Panc1 (cell line): ENCODE measurements around the gene MIF. TPM values are rescaled to one million over a fixed set of nuclear protein-coding genes. Genes with fewer than 3 reads are reported as not detected.

Source experiments
- ATAC-seq: fragments of 200-7000 bp; cut with Tn5 transposase; 2 replicates; pipeline ENCODE4 v1.9.1; 2020; ENCODE audit warnings: mild to moderate bottlenecking, moderate library complexity
- BruUV-seq: library from RNA; stranded (reverse); fragments of 400-500 nt; replicated peaks from 2 replicates; lab custom pipeline; 2021; lab: Mats Ljungman, UMichigan
- CTCF ChIA-PET: fragments of 300-600 bp; sonication (Branson Sonifier 250); formaldehyde crosslinking; loops from one replicate; lab custom pipeline; 2022; ENCODE audit warnings: antibody characterized with exemption; lab: Charles Lee
- POLR2A ChIA-PET: fragments of 300-600 bp; sonication (Branson Sonifier 250); formaldehyde crosslinking; loops from one replicate; lab custom pipeline; 2022; ENCODE audit warnings: antibody characterized with exemption; lab: Charles Lee
- DNase-seq: peaks from one replicate; pipeline ENCODE4 v3.0.0-alpha.2; 2010; ENCODE audit warnings: low read depth, low spot score
- H3K27ac ChIP-seq: 2 replicates; pipeline ENCODE4 v1.5.1; 2011; ENCODE audit warnings: mild to moderate bottlenecking, low read length, inconsistent platforms
- H3K27me3 ChIP-seq: fragments of 200-500 bp; sonication (Bioruptor generic); 2 replicates; pipeline ENCODE4 v1.6.0; 2014; ENCODE audit warnings: low read length, inconsistent platforms; ENCODE audit not compliant: control insufficient read depth, insufficient read depth
- H3K36me3 ChIP-seq: fragments of 200-500 bp; sonication (Bioruptor generic); 2 replicates; pipeline ENCODE4 v1.5.1; 2014; ENCODE audit warnings: inconsistent platforms, mild to moderate bottlenecking, low read length, moderate library complexity; ENCODE audit not compliant: control insufficient read depth, insufficient read depth
- H3K4me1 ChIP-seq: 2 replicates; pipeline ENCODE4 v1.5.1; 2011; ENCODE audit warnings: inconsistent platforms, mild to moderate bottlenecking, low read length, moderate library complexity; ENCODE audit not compliant: control insufficient read depth, insufficient read depth
- H3K4me3 ChIP-seq, 2 experiments: 2 replicates each; pipeline ENCODE4 v1.5.1; 2011 to 2012; ENCODE audit warnings: low read depth in 2 of 2, low read length in 2 of 2, mild to moderate bottlenecking in 2 of 2, inconsistent platforms in 1 of 2, moderate library complexity in 1 of 2
- H3K9me3 ChIP-seq: fragments of 200-500 bp; sonication (Bioruptor generic); 2 replicates; pipeline ENCODE4 v1.5.1; 2014; ENCODE audit warnings: low read depth, mild to moderate bottlenecking, inconsistent platforms, low read length, moderate library complexity; ENCODE audit not compliant: control insufficient read depth, insufficient read depth
- POLR2AphosphoS5 ChIP-seq: IDR thresholded peaks from 2 replicates; pipeline ENCODE4 v1.6.1; 2012; ENCODE audit warnings: mild to moderate bottlenecking, low read depth, low read length, moderate library complexity
- SIN3A ChIP-seq: IDR thresholded peaks from 2 replicates; pipeline ENCODE4 v1.6.1; 2012; ENCODE audit warnings: low read depth, mild to moderate bottlenecking, low read length, moderate library complexity, borderline replicate concordance; ENCODE audit not compliant: insufficient read depth
- TCF7L2 ChIP-seq: IDR thresholded peaks from 2 replicates; pipeline ENCODE4 v1.6.1; 2011; ENCODE audit warnings: mild to moderate bottlenecking, low read depth, low read length, inconsistent platforms
- in situ Hi-C: cut with HindIII; loops from 2 replicates; pipeline ENCODE4 v1.10.0; 2016; ENCODE audit warnings: low sequenced_read_pairs, low pct_unique_long_range_greater_than_20kb
- intact Hi-C: fragments of 100-400 bp; cut with micrococcal nuclease; formaldehyde crosslinking; loops from one replicate; pipeline ENCODE4 v1.10.0; 2022; ENCODE audit not compliant: unreplicated experiment
- total RNA-seq: library from RNA; stranded (reverse); gene quantifications from one replicate; pipeline ENCODE4 v1.2.1, GENCODE V29; 2021; ENCODE audit not compliant: unreplicated experiment
- TF ChIP-seq, protein P1 (sequence below), 2 experiments: IDR thresholded peaks; 2 replicates each; pipeline ENCODE4 v1.6.1; 2011 to 2012; ENCODE audit warnings: low read depth in 2 of 2, control low read depth in 1 of 2, low read length in 1 of 2, mild to moderate bottlenecking in 1 of 2, moderate library complexity in 1 of 2; ENCODE audit not compliant: insufficient read depth in 1 of 2
- TF ChIP-seq, protein P2 (sequence below): fragments of 450-650 bp; IDR thresholded peaks from 2 replicates; pipeline ENCODE4 v1.5.1; 2017; ENCODE audit warnings: mild to moderate bottlenecking

MIF gene
- total RNA-seq, 1 experiment from 2014 or later = 936 TPM

DNA sequence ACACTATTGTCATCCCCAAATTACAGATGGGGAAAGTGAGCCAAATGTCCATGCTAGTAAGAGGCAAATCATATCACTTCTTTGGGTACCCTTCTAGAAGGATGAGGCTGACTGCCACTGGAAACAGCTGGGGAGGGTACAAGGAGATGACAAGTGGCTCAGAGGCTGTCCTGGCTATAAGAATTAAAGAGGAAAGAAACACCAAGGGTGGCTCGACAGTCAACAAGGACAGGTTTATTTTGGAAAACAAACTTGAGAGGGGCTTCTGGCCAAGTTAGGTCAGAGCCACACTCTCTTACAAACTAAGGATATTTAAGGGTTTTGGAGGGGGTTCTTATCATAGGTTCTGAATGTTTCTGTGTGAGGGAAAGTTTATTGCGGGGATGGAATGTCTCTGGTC is 2.1 kb upstream of the MIF start:
- ATAC-seq (no peak), DNase-seq (no peak)
- TF ChIP-seq, protein P1, sequence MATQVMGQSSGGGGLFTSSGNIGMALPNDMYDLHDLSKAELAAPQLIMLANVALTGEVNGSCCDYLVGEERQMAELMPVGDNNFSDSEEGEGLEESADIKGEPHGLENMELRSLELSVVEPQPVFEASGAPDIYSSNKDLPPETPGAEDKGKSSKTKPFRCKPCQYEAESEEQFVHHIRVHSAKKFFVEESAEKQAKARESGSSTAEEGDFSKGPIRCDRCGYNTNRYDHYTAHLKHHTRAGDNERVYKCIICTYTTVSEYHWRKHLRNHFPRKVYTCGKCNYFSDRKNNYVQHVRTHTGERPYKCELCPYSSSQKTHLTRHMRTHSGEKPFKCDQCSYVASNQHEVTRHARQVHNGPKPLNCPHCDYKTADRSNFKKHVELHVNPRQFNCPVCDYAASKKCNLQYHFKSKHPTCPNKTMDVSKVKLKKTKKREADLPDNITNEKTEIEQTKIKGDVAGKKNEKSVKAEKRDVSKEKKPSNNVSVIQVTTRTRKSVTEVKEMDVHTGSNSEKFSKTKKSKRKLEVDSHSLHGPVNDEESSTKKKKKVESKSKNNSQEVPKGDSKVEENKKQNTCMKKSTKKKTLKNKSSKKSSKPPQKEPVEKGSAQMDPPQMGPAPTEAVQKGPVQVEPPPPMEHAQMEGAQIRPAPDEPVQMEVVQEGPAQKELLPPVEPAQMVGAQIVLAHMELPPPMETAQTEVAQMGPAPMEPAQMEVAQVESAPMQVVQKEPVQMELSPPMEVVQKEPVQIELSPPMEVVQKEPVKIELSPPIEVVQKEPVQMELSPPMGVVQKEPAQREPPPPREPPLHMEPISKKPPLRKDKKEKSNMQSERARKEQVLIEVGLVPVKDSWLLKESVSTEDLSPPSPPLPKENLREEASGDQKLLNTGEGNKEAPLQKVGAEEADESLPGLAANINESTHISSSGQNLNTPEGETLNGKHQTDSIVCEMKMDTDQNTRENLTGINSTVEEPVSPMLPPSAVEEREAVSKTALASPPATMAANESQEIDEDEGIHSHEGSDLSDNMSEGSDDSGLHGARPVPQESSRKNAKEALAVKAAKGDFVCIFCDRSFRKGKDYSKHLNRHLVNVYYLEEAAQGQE (IDR thresholded peaks at IDR 0.05; ENCODE audit: insufficient read depth in 1 of 2, low read depth in 2 of 2, low read length in 1 of 2) = no peak
- no peak for TF ChIP-seq POLR2AphosphoS5
- no peak for TF ChIP-seq SIN3A
- no peak for TF ChIP-seq TCF7L2
- TF ChIP-seq, protein P2, sequence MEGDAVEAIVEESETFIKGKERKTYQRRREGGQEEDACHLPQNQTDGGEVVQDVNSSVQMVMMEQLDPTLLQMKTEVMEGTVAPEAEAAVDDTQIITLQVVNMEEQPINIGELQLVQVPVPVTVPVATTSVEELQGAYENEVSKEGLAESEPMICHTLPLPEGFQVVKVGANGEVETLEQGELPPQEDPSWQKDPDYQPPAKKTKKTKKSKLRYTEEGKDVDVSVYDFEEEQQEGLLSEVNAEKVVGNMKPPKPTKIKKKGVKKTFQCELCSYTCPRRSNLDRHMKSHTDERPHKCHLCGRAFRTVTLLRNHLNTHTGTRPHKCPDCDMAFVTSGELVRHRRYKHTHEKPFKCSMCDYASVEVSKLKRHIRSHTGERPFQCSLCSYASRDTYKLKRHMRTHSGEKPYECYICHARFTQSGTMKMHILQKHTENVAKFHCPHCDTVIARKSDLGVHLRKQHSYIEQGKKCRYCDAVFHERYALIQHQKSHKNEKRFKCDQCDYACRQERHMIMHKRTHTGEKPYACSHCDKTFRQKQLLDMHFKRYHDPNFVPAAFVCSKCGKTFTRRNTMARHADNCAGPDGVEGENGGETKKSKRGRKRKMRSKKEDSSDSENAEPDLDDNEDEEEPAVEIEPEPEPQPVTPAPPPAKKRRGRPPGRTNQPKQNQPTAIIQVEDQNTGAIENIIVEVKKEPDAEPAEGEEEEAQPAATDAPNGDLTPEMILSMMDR = no peak
- no TSS peak for BruUV-seq
- no peaks in the 10 kb centered on the region for H3K27me3 ChIP-seq
- in situ Hi-C loops (no loop called here), intact Hi-C loops (no loop called here)
- H3K27ac ChIP-seq = no peak overlapping the region
- H3K36me3 ChIP-seq = peaks cover 6% of the 10 kb centered on the region; the same call in 1 of the 2 replicates
- H3K4me1 ChIP-seq = peaks cover 18% of the 10 kb centered on the region
- ChIA-PET POLR2A (no interaction called here), CTCF (no interaction called here)
- no peaks in the 10 kb centered on the region for H3K9me3 ChIP-seq
- no peak overlapping the region for H3K4me3 ChIP-seq

DNA sequence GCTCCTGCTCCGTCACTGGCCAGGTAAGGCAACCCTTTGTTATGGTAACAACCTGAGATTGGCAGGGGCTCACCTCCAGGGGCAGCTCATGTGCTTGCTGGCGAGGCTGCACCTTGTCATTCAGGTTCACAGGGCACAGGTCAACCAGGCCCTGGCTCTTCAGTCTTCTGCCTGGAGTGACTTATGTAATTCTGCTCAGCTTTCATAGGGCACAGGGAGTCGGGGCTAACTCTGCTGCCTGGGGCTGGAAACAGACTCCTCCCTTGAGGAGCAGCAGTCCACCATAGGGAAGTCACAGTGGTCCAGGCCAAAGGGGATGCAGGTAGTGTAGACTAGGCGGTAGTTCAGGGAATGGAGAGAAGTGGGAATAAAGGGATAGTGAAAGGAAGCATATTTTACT is 1.5 kb upstream of the MIF start:
- Histone ChIP-seq H3K27me3 (no peaks in the 10 kb centered on the region), H3K36me3 (peaks cover 6% of the 10 kb centered on the region; the same call in 1 of the 2 replicates), H3K4me3 (no peak overlapping the region), H3K27ac (no peak overlapping the region), H3K9me3 (no peaks in the 10 kb centered on the region), H3K4me1 (peaks cover 21% of the 10 kb centered on the region)
- POLR2A ChIA-PET = no interaction called here
- TF ChIP-seq POLR2AphosphoS5 (no peak), SIN3A (no peak), TCF7L2 (no peak)
- TF ChIP-seq, protein P2 = no peak
- TF ChIP-seq, protein P1 (IDR thresholded peaks at IDR 0.05; ENCODE audit: insufficient read depth in 1 of 2, low read depth in 2 of 2, low read length in 1 of 2) = no peak
- in situ Hi-C loops = no loop called here
- no peak for DNase-seq
- no peak for ATAC-seq
- BruUV-seq = no TSS peak
- intact Hi-C loops = no loop called here
- CTCF ChIA-PET = no interaction called here
